Measurements from ENCODE around the gene ZNF205.

Gene ZNF205

DNA sequence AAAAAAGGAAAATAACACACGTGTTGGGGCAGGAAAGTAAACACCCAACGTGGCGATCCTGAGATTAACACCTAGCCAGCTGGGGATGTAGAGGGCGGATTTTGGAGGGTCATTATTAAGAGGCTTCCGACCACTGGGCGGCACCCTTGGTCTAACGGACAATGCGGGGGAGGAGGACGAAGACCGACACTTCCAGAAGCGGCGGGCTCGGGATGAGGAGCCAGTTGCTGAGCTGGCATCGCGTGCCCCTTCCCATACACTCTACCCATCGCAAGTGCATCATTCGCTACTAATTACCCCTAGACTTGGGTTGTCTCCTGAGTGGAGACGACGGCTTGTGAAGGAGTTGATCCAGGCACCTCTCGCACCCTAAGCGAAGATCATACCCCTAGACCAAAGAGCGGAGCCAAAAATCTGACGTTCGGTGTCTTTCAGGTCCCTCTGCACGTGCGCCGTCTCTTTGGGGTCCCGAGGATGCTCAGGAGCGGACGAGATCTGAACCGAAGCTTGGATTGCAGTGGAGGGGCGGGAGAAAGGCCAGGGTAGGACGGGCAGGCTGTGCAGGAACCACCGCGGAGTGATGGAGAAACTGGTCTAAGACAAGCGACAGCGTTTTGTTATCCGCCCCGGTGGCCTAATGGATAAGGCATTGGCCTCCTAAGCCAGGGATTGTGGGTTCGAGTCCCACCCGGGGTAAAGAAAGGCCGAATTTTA, 40.0 kb downstream of the ZNF205 start:
- H3K27ac ChIP-seq (ENCODE audit: low read depth, low read length, severe bottlenecking), result peak overlapping the region; percentile 66
- H3K4me3 ChIP-seq (ENCODE audit: extremely low read depth, insufficient read depth, low read length, poor library complexity, severe bottlenecking), result peak overlapping the region; percentile 59
- H3K4me1 ChIP-seq (ENCODE audit: control insufficient read depth, insufficient read depth, low read length, poor library complexity, severe bottlenecking), result peaks cover 4% of the 10 kb centered on the region
- no peaks in the 10 kb centered on the region for H3K36me3 ChIP-seq (ENCODE audit: control insufficient read depth, insufficient read depth, low read length)
- no peaks in the 10 kb centered on the region for H3K9me3 ChIP-seq (ENCODE audit: control insufficient read depth, low read length)
- WGBS, 2 experiments (ENCODE audit: insufficient coverage in 2 of 2), result 0 to 2% methylated on average over 26 to 36 of the region's 42 CpGs

- H3K36me3 ChIP-seq (ENCODE audit: control insufficient read depth, insufficient read depth, low read length), result no peaks in the 10 kb centered on the region
- H3K27ac ChIP-seq (ENCODE audit: low read depth, low read length, severe bottlenecking), result no peak overlapping the region
- no peaks in the 10 kb centered on the region for H3K9me3 ChIP-seq (ENCODE audit: control insufficient read depth, low read length)
- peaks cover 4% of the 10 kb centered on the region for H3K4me1 ChIP-seq (ENCODE audit: control insufficient read depth, insufficient read depth, low read length, poor library complexity, severe bottlenecking)
- WGBS, 2 experiments (ENCODE audit: insufficient coverage in 2 of 2), result 12 to 86% methylated on average over 1 to 5 of the region's 8 CpGs
- peak overlapping the region; percentile 59 for H3K4me3 ChIP-seq (ENCODE audit: extremely low read depth, insufficient read depth, low read length, poor library complexity, severe bottlenecking)
Measured at GRCh38 chr16:3152991-3153368, 40.6 kb downstream of the ZNF205 start.

DNA sequence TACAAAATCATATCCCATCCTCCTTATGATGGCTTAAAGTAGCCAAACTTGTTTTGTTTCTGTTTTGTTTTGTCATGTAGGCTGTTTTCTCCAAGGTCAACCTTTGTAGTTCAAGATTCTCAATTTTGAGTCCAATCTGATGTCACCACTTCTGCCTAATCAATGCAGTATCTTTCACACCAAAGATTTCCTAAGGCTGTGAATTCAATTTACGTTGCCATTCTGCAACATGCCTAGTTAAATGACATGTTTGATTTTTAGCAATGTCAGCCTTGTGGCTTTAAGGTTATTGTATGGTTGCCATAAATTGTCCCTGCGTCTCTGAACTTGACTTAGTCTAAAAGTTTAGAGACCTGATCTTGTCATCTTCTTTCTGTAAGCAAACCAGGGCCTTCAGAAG, 42.8 kb downstream of the ZNF205 start:
- Histone ChIP-seq H3K4me3 (ENCODE audit: extremely low read depth, insufficient read depth, low read length, poor library complexity, severe bottlenecking) (no peak overlapping the region), H3K9me3 (ENCODE audit: control insufficient read depth, low read length) (no peaks in the 10 kb centered on the region), H3K4me1 (ENCODE audit: control insufficient read depth, insufficient read depth, low read length, poor library complexity, severe bottlenecking) (no peaks in the 10 kb centered on the region), H3K27ac (ENCODE audit: low read depth, low read length, severe bottlenecking) (no peak overlapping the region), H3K36me3 (ENCODE audit: control insufficient read depth, insufficient read depth, low read length) (no peaks in the 10 kb centered on the region)
- 92 to 96% methylated on average over 1 to 2 of the region's 2 CpGs for WGBS, 2 experiments (ENCODE audit: insufficient coverage in 2 of 2)

DNA sequence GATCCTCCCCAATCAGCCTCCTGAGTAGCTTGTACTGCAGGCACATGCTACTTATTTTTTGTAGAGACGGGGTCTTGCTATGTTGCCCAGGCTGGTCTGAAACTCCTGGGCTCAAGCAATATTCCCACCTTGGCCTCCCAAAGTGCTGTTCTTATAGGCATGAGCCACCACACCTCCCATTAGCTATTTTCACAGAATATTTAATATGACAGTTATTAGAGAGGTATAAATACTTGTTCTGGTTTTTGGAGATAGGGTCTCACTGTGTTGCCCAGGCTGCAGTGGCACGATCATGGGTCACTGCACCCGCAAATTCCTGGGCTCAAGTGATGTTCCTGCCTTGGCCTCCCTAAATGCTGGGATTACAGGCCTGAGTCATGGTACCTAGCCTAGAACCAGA, 43.6 kb downstream of the ZNF205 start:
- Histone ChIP-seq H3K4me3 (ENCODE audit: extremely low read depth, insufficient read depth, low read length, poor library complexity, severe bottlenecking) (no peak overlapping the region), H3K36me3 (ENCODE audit: control insufficient read depth, insufficient read depth, low read length) (no peaks in the 10 kb centered on the region), H3K27ac (ENCODE audit: low read depth, low read length, severe bottlenecking) (no peak overlapping the region), H3K9me3 (ENCODE audit: control insufficient read depth, low read length) (no peaks in the 10 kb centered on the region), H3K4me1 (ENCODE audit: control insufficient read depth, insufficient read depth, low read length, poor library complexity, severe bottlenecking) (no peaks in the 10 kb centered on the region)
- 91 to 100% methylated on average over 2 to 3 of the region's 3 CpGs for WGBS, 2 experiments (ENCODE audit: insufficient coverage in 2 of 2)

DNA sequence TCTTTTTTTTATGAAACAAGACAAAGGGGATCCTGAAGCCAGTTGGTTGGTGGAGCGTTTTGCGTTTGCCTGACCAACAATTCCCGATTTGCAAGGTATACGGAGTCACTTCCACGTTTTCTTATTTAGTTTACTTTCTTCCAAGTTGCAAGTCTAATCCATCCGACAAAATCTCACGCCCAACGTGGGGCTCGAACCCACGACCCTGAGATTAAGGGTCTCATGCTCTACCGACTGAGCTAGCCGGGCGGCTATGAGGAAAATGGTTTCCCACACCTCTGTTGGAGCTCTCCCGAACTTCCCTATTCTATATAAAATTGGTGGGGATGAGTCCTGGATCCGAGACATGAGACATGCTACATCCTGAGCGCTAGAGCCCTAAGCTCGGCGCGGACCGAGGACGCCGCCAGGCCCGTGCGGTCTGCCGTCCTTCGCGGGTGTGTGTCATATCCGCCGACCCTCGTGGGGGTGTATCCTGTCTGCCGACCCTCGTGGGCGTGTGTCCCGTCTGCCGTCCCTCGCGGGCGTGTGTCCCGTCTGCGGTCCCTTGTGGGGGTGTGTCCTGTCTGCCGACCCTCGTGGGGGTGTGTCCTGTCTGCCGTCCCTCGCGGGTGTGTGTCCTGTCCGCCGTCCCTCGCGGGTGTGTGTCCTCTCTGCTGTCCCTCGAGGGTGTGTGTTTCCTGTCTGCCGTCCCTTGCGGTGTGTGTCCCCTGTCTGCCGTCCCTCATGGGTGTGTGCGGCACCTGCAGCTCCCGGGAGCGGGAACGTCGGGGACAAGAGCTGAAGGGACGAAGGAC, 45.0 kb downstream of the ZNF205 start:
- H3K27ac ChIP-seq (ENCODE audit: low read depth, low read length, severe bottlenecking), result no peak overlapping the region
- H3K4me1 ChIP-seq (ENCODE audit: control insufficient read depth, insufficient read depth, low read length, poor library complexity, severe bottlenecking), result no peaks in the 10 kb centered on the region
- peak overlapping the region; percentile 59 for H3K4me3 ChIP-seq (ENCODE audit: extremely low read depth, insufficient read depth, low read length, poor library complexity, severe bottlenecking)
- WGBS, 2 experiments (ENCODE audit: insufficient coverage in 2 of 2), result 1% methylated on average over 41 to 52 of the region's 59 CpGs
- H3K36me3 ChIP-seq (ENCODE audit: control insufficient read depth, insufficient read depth, low read length), result no peaks in the 10 kb centered on the region
- H3K9me3 ChIP-seq (ENCODE audit: control insufficient read depth, low read length), result no peaks in the 10 kb centered on the region

DNA sequence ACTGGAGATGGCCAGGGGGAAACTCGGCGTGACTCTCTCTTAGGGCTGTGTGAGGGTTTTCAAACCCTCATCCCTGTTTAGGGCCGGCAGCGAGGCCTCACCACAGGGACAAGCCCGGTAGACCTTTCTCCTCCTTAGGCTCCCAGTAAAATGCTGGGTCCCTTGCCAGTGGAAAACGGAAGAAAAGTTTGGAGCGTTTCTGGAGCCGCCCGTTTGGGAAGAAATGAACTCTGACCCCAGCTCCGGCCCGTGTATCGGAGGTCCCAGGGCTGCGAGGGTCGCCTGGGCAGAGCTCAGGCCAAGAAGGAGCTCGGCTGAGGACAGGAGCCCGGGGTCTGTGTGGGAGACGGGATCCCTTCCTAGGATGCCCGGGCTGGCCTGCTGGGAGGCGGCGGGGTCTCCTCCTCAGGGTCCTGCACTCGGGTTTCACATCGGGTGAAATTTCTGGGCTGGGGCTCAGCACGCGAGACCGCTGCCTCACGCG, 45.7 kb downstream of the ZNF205 start:
- no peaks in the 10 kb centered on the region for H3K9me3 ChIP-seq (ENCODE audit: control insufficient read depth, low read length)
- H3K4me3 ChIP-seq (ENCODE audit: extremely low read depth, insufficient read depth, low read length, poor library complexity, severe bottlenecking), result peak overlapping the region; percentile 59
- H3K27ac ChIP-seq (ENCODE audit: low read depth, low read length, severe bottlenecking), result peak overlapping the region; percentile 69
- no peaks in the 10 kb centered on the region for H3K4me1 ChIP-seq (ENCODE audit: control insufficient read depth, insufficient read depth, low read length, poor library complexity, severe bottlenecking)
- H3K36me3 ChIP-seq (ENCODE audit: control insufficient read depth, insufficient read depth, low read length), result no peaks in the 10 kb centered on the region
- WGBS, 2 experiments (ENCODE audit: insufficient coverage in 2 of 2), result 2% methylated on average over 15 to 26 of the region's 27 CpGs

DNA sequence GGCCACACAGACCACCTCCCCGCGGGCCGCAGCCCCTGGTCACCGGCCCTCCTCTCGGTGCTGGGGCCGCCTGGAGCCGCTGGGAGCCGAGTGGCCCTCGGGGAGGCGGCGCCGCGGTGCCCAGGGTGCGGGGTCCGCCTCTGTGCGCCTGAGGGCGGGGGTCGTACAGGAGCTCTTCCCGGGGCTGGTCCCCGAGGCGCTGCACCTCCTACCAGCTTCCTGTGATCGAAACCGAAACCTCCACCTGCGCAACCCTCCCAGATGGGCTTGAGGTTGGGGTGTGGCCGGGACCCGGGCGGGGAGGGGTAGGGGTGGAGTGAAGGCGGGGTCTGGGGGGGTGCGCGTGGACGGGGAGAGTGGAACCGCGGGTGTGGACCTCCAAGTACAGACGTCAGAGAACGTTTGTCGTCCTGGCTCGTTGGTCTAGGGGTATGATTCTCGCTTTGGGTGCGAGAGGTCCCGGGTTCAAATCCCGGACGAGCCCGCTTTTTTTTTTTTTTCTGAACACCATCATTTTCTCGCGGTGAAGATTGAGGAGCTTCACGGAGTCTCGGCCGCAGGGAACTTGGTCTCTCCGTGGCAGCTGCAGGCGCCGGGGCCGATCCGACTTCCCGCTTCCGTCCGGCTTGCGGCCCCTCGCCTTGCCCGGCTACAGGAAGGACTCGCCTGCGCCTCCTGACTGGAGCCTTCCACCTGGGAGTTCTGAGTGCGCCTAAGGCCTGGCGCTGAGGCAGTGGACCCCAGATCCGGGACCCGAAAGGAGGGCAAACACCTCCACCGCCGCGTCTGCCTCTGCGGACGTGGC, 46.3 kb downstream of the ZNF205 start:
- H3K27ac ChIP-seq (ENCODE audit: low read depth, low read length, severe bottlenecking), result peak overlapping the region; percentile 78
- no peaks in the 10 kb centered on the region for H3K4me1 ChIP-seq (ENCODE audit: control insufficient read depth, insufficient read depth, low read length, poor library complexity, severe bottlenecking)
- no peaks in the 10 kb centered on the region for H3K36me3 ChIP-seq (ENCODE audit: control insufficient read depth, insufficient read depth, low read length)
- H3K4me3 ChIP-seq (ENCODE audit: extremely low read depth, insufficient read depth, low read length, poor library complexity, severe bottlenecking), result peak overlapping the region; percentile 59
- WGBS, 2 experiments (ENCODE audit: insufficient coverage in 2 of 2), result 0 to 1% methylated on average over 40 to 49 of the region's 70 CpGs
- no peaks in the 10 kb centered on the region for H3K9me3 ChIP-seq (ENCODE audit: control insufficient read depth, low read length)

DNA sequence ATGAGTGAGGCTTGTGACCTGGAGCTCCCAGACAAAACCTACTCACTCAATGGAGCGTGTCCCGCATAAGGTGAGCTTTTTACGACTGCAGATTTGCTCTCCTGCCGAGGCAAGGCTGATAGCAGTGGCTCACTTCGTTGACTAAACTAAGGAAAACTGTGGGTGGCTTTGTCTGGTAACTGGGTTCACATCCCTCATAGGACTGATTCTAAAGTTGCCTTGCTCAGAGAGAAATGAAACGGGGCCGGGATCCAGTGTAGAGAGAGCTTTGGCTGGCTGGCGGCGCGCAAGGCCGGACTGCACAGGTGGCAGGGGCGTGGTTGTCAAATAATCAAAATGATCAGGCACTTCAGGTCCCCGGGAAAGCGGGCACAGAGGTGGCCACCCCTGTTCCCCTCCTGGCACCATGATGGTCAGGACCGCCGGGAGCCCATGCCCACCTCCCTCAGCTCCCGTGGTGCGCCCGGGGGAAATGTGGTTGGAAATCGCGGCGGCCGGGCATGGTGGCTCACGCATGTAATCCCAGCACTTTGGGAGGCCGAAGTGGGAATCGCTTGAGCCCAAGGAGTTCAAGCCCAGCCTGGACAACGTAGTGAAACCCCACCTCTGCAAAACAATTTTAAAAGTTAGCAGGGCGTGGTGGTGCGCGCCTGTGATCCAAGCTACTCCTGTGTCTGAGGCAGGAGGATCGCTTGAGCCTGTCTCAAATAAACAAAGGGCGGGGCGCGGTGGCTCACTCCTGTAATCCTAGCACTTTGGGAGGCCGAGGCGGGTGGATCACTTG, 49.0 kb downstream of the ZNF205 start:
- no peaks in the 10 kb centered on the region for H3K36me3 ChIP-seq (ENCODE audit: control insufficient read depth, insufficient read depth, low read length)
- H3K4me3 ChIP-seq (ENCODE audit: extremely low read depth, insufficient read depth, low read length, poor library complexity, severe bottlenecking), result no peak overlapping the region
- WGBS, 2 experiments (ENCODE audit: insufficient coverage in 2 of 2), result 90 to 95% methylated on average over 33 to 34 of the region's 36 CpGs
- H3K9me3 ChIP-seq (ENCODE audit: control insufficient read depth, low read length), result no peaks in the 10 kb centered on the region
- H3K4me1 ChIP-seq (ENCODE audit: control insufficient read depth, insufficient read depth, low read length, poor library complexity, severe bottlenecking), result no peaks in the 10 kb centered on the region
- no peak overlapping the region for H3K27ac ChIP-seq (ENCODE audit: low read depth, low read length, severe bottlenecking)

DNA sequence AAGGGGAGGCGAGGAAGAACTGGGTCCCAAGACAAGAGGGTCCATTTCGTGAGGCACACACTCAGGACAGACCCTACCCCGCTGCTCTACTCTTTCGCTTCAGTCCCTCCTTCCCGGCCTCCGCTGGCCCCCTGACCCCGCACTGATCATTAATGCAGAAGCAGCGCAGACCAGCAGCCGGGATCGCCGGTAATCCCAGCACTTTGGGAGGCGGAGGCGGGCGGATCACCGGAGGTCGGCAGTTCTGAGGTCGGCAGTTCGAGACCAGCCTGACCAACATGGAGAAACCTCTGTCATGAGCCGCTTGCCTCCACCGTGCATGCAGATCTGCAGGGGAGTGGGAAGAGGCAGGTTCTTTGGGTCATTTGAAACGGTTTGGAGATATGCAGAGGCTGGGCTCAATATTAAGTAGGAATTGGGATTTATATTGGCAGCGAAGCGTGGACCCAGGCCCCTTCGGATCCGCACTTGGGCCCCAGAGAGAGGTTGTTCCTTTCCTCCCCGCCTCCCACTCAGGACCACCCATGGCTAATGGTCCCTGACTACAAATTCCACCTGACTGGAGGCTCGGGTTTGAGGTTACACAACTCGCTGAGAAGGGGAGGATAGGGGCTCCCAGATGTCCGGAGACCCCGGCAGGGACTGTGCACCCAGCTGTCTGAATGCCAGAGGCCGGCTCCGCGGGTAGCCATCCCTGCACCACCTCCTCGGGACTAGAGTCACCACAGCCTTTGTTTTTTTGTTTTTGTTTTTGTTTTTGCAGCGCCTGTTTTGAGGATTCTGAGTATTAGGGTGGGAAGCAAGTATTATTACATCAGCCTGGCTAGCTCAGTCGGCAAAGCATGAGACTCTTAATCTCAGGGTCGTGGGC, 52.0 kb downstream of the ZNF205 start:
- WGBS, 2 experiments (ENCODE audit: insufficient coverage in 2 of 2), result 89 to 94% methylated on average over 28 to 33 of the region's 37 CpGs
- Histone ChIP-seq H3K9me3 (ENCODE audit: control insufficient read depth, low read length) (no peaks in the 10 kb centered on the region), H3K27ac (ENCODE audit: low read depth, low read length, severe bottlenecking) (no peak overlapping the region), H3K4me3 (ENCODE audit: extremely low read depth, insufficient read depth, low read length, poor library complexity, severe bottlenecking) (no peak overlapping the region), H3K36me3 (ENCODE audit: control insufficient read depth, insufficient read depth, low read length) (no peaks in the 10 kb centered on the region), H3K4me1 (ENCODE audit: control insufficient read depth, insufficient read depth, low read length, poor library complexity, severe bottlenecking) (no peaks in the 10 kb centered on the region)
